ENCODE data around the gene LMAN2. TPM values are rescaled to one million over a fixed set of nuclear protein-coding genes. Genes with fewer than 3 reads are reported as not detected.

LMAN2 gene
- total and polyA plus RNA-seq, 8 donors, result 73.5 to 621 (median 117) TPM

DNA sequence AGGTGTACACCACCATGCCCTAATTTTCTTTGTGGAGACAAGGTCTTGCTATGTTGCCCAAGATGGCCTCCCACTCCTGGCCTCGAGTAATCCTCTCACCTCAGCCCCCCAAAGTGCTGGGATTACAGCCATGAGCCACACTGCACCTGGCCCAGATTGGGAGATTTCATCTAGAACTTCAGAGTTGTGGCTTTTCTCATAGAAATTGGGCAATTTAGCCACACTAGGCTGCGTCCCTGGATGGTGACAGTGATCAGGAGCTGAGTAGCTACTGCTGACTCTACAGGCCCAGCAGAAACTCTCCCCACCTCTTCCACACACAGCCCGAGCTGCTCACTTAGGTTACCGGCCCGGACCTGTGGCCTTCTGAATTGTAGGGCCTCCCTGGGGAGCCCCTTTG lies 41.3 kb upstream of the LMAN2 start:
- Histone ChIP-seq H3K9me3 (no peaks in the 10 kb centered on the region), H3K4me3 (no peak overlapping the region), H3K27me3 (peaks cover 0 to 44% (median 0%) of the 10 kb centered on the region in 3 donors), H3K36me3 (no peaks in the 10 kb centered on the region), H3K4me1 (peaks cover 0 to 20% (median 15%) of the 10 kb centered on the region in 4 donors), H3K27ac (no peak overlapping the region)
- TF ChIP-seq POLR2A (IDR thresholded peaks at IDR 0.05), result no peak
- no peak for DNase-seq
- WGBS, 5 donors, result 76 to 92% (median 88%) methylated on average over 4 to 5 of the region's 5 CpGs
- intact Hi-C loops (cut with DNase I; ENCODE audit: low total_unique reads), result loop anchor here (5.0 kb wide), 1 partner anchor 110 kb away; no protein-coding TSS in a partner anchor

GRCh38 chr5:177390363-177391300 lies 39.2 kb upstream of the LMAN2 start:
- Histone ChIP-seq H3K27me3 (peaks cover 0 to 32% (median 3%) of the 10 kb centered on the region in 3 donors), H3K9me3 (no peaks in the 10 kb centered on the region), H3K27ac (peak overlapping the region in 4 of 5 donors; percentile 24 to 33 (median 26)), H3K36me3 (no peaks in the 10 kb centered on the region), H3K4me3 (no peak overlapping the region), H3K4me1 (peaks cover 0 to 20% (median 15%) of the 10 kb centered on the region in 4 donors)
- peak; percentile 89 to 96 for DNase-seq
- intact Hi-C loops (cut with DNase I; ENCODE audit: low total_unique reads), result loop anchor here (5.0 kb wide), 1 partner anchor 112 kb away; no protein-coding TSS in a partner anchor
- 20 to 30% (median 27%) methylated on average over 9 to 13 of the region's 13 CpGs for WGBS, 5 donors
- TF ChIP-seq, protein P1, sequence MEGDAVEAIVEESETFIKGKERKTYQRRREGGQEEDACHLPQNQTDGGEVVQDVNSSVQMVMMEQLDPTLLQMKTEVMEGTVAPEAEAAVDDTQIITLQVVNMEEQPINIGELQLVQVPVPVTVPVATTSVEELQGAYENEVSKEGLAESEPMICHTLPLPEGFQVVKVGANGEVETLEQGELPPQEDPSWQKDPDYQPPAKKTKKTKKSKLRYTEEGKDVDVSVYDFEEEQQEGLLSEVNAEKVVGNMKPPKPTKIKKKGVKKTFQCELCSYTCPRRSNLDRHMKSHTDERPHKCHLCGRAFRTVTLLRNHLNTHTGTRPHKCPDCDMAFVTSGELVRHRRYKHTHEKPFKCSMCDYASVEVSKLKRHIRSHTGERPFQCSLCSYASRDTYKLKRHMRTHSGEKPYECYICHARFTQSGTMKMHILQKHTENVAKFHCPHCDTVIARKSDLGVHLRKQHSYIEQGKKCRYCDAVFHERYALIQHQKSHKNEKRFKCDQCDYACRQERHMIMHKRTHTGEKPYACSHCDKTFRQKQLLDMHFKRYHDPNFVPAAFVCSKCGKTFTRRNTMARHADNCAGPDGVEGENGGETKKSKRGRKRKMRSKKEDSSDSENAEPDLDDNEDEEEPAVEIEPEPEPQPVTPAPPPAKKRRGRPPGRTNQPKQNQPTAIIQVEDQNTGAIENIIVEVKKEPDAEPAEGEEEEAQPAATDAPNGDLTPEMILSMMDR (IDR thresholded peaks at IDR 0.05), result peak in 6 of 7 experiments; percentile 68 to 99 (median 98)
- TF ChIP-seq POLR2A (IDR thresholded peaks at IDR 0.05) (no peak), EP300 (IDR thresholded peaks at IDR 0.05) (no peak), POLR2AphosphoS5 (IDR thresholded peaks at IDR 0.05) (peak in 1 of 3 donors; percentile 60)

DNA sequence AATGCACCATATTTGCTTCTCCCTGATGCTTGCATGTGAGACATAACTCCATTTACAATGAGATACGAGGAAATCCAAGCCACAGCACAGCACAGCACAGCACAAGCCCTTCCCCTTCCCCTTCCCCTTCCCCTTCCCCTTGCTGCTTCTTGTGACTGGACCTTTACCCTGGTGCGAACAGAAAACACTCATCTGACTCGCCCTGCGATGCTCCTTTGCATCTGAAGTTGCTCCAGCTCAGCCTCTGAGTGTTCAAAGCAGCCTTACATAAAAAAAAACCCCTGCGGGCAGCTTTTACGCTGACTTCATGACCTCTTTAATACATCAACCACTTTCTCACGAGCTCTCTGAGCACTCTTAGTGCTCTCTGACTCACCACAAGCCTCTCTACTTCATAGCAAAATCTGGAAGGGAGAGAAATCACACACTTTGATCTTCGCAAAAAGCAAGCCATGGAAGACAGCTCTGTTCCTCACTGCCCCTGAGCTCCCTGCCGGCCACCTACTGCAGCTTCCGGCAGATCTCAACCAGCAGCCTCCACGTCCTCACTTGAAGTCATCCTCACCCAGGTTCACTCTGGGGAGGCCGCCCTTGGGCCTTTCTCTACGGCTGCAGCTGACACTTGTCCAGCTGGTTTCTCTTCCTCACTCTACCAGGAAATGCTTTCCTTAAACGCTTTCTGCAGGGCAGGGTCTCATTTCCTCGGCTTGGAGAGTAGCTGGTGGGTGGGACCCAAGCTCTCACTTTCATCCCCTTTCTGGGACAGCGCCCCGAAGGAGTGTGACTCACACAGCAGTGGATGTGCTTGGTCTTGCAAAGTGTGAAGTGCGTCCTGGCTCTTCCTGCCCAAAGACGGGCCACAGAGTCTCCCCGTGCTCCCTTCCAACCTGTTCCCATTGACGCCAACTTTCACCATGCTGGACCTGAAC lies 38.0 kb upstream of the LMAN2 start:
- Histone ChIP-seq H3K4me1 (peaks cover 0 to 20% (median 15%) of the 10 kb centered on the region in 4 donors), H3K27ac (peak overlapping the region; percentile 5 to 33 (median 26)), H3K9me3 (no peaks in the 10 kb centered on the region), H3K36me3 (no peaks in the 10 kb centered on the region), H3K27me3 (peaks cover 0 to 32% (median 3%) of the 10 kb centered on the region in 3 donors), H3K4me3 (no peak overlapping the region)
- 27 to 48% (median 38%) methylated on average over 20 to 21 of the region's 21 CpGs for WGBS, 5 donors
- intact Hi-C loops (cut with DNase I; ENCODE audit: low total_unique reads), result loop anchor here (5.0 kb wide), 1 partner anchor 113 kb away; no protein-coding TSS in a partner anchor
- TF ChIP-seq POLR2AphosphoS5 (IDR thresholded peaks at IDR 0.05) (no peak), POLR2A (IDR thresholded peaks at IDR 0.05) (no peak), EP300 (IDR thresholded peaks at IDR 0.05) (no peak)
- TF ChIP-seq, protein P1 (IDR thresholded peaks at IDR 0.05), result no peak
- DNase-seq, result peak in 1 of 2 donors; percentile 73

DNA sequence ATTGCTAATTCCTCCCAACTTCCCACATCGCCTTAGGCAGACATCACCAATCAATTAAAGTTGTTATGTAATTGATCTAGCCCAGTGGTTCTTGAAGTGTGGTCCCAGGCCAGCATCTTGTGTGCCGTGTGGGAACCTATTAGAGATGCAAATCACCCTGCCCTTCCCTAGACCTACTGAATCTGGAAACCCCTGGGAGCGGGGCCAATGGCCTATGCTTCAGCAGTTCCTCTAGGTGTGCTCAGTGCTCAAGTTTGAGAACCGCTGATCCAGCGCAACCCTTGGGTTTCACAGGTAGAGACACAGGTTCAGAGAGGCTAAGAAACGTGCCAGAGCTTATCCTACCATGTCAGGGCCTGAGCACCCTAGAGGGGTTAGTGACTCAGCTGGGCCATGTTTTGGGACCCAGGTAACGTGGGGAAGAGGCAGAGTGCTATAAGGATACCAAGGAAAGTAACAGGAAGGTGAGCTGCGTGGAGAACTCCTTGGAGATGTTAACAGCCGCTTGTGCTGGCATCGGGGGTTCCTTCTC lies 37.1 kb upstream of the LMAN2 start:
- peaks cover 0 to 20% (median 15%) of the 10 kb centered on the region in 4 donors for H3K4me1 ChIP-seq
- H3K4me3 ChIP-seq, result no peak overlapping the region
- peak overlapping the region in 1 of 5 donors; percentile 27 for H3K27ac ChIP-seq
- no peaks in the 10 kb centered on the region for H3K9me3 ChIP-seq
- TF ChIP-seq, protein P1 (IDR thresholded peaks at IDR 0.05), result no peak
- TF ChIP-seq POLR2AphosphoS5 (IDR thresholded peaks at IDR 0.05), result no peak
- intact Hi-C loops (cut with DNase I; ENCODE audit: low total_unique reads), result no loop called here
- DNase-seq, result no peak
- WGBS, 5 donors, result 81 to 92% (median 88%) methylated on average over 10 of the region's 10 CpGs
- no peaks in the 10 kb centered on the region for H3K36me3 ChIP-seq
- peaks cover 0 to 36% (median 3%) of the 10 kb centered on the region in 3 donors for H3K27me3 ChIP-seq
